H1 (cell line): ENCODE results near the gene NEK2. TPM values are rescaled to one million over a fixed set of nuclear protein-coding genes. Genes with fewer than 3 reads are reported as not detected.

Experiments used
- FOSL1 ChIP-seq: IDR thresholded peaks from 2 replicates; pipeline ENCODE4 v1.6.1; 2011; ENCODE audit warnings: mild to moderate bottlenecking, low read depth, low read length, moderate library complexity; ENCODE audit not compliant: insufficient read depth
- GTF2F1 ChIP-seq: IDR thresholded peaks from 2 replicates; pipeline ENCODE4 v1.6.1; 2012; ENCODE audit warnings: low read depth, low read length, improper control_type of control experiment, borderline replicate concordance
- JUND ChIP-seq: IDR thresholded peaks from 2 replicates; pipeline ENCODE4 v1.6.1; 2011; ENCODE audit warnings: mild to moderate bottlenecking, improper control_type of control experiment, low read length
- MAFK ChIP-seq: IDR thresholded peaks from 2 replicates; pipeline ENCODE4 v1.6.1; 2012; ENCODE audit warnings: low read depth, mild to moderate bottlenecking, improper control_type of control experiment, low read length
- RXRA ChIP-seq: IDR thresholded peaks from 2 replicates; pipeline ENCODE4 v1.6.1; 2011; ENCODE audit warnings: low read depth, mild to moderate bottlenecking, low read length, moderate library complexity; ENCODE audit not compliant: insufficient read depth
- SIRT6 ChIP-seq: IDR thresholded peaks from one replicate; pipeline ENCODE4 v1.7.1; 2012; ENCODE audit warnings: low read length, inconsistent platforms
- SIX5 ChIP-seq: IDR thresholded peaks from 2 replicates; pipeline ENCODE4 v1.6.1; 2011; ENCODE audit warnings: mild to moderate bottlenecking, low read depth, low read length
- polyA plus RNA-seq, 7 experiments: library from polyadenylated mRNA; depleted of rRNA in 3 of 7; stranded (reverse) in 5 of 7; unstranded in 2 of 7; fragments of >200 nt in 5 of 7; fragments of 200-250 nt in 2 of 7; gene quantifications; 1 replicate in 5 of 7; 2 replicates in 1 of 7; 4 replicates in 1 of 7; pipeline versions ENCODE4 v1.2.1 to v1.2.3, GENCODE V29; 2011 to 2013; ENCODE audit warnings: missing spikeins in 2 of 7, mixed read lengths in 2 of 7
- total RNA-seq: library from RNA; stranded (reverse); fragmentation: NEBNext Ultra II Directional; extraction: Animal tissue kit (Norgen Biotek cat#: 25700); gene quantifications from 2 replicates; pipeline ENCODE4 v1.2.1, GENCODE V29; 2021
- TF ChIP-seq, protein P1 (sequence below): fragments of 300-600 bp; sonication (generic); IDR thresholded peaks from 2 replicates; pipeline ENCODE4 v1.7.1; 2012; ENCODE audit warnings: low read length, moderate library complexity, mild to moderate bottlenecking, inconsistent platforms; ENCODE audit not compliant: insufficient replicate concordance
- TF ChIP-seq, protein P2 (sequence below): IDR thresholded peaks from 2 replicates; pipeline ENCODE4 v1.6.1; 2011; ENCODE audit warnings: low read length, improper control_type of control experiment

The NEK2 gene
- total and polyA plus RNA-seq, 2 of the 8 experiments (the other 6 are each of a cell fraction or from before 2014, with no cell fraction given) = 8.4 to 22.9 TPM

DNA sequence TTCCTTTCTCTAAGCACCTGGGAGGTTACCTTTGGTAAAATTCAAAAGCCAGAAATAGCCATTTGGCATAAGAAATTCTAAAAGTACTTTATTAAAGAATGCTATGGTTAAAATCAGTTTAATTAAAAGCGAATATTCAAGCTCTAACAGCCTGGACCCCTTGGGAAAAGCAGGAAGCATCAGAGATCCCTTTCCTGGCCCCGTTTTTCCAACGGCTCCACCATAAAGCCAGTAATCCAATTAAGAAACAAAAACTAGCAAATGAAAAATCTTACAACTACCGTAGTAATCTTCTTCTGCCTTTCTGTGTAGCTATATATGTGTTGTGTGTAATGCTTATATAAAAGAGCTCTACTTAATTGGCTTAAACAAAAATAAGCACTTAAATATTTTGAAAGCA is 33.5 kb upstream of the NEK2 start (continued):
- TF ChIP-seq, protein P1, sequence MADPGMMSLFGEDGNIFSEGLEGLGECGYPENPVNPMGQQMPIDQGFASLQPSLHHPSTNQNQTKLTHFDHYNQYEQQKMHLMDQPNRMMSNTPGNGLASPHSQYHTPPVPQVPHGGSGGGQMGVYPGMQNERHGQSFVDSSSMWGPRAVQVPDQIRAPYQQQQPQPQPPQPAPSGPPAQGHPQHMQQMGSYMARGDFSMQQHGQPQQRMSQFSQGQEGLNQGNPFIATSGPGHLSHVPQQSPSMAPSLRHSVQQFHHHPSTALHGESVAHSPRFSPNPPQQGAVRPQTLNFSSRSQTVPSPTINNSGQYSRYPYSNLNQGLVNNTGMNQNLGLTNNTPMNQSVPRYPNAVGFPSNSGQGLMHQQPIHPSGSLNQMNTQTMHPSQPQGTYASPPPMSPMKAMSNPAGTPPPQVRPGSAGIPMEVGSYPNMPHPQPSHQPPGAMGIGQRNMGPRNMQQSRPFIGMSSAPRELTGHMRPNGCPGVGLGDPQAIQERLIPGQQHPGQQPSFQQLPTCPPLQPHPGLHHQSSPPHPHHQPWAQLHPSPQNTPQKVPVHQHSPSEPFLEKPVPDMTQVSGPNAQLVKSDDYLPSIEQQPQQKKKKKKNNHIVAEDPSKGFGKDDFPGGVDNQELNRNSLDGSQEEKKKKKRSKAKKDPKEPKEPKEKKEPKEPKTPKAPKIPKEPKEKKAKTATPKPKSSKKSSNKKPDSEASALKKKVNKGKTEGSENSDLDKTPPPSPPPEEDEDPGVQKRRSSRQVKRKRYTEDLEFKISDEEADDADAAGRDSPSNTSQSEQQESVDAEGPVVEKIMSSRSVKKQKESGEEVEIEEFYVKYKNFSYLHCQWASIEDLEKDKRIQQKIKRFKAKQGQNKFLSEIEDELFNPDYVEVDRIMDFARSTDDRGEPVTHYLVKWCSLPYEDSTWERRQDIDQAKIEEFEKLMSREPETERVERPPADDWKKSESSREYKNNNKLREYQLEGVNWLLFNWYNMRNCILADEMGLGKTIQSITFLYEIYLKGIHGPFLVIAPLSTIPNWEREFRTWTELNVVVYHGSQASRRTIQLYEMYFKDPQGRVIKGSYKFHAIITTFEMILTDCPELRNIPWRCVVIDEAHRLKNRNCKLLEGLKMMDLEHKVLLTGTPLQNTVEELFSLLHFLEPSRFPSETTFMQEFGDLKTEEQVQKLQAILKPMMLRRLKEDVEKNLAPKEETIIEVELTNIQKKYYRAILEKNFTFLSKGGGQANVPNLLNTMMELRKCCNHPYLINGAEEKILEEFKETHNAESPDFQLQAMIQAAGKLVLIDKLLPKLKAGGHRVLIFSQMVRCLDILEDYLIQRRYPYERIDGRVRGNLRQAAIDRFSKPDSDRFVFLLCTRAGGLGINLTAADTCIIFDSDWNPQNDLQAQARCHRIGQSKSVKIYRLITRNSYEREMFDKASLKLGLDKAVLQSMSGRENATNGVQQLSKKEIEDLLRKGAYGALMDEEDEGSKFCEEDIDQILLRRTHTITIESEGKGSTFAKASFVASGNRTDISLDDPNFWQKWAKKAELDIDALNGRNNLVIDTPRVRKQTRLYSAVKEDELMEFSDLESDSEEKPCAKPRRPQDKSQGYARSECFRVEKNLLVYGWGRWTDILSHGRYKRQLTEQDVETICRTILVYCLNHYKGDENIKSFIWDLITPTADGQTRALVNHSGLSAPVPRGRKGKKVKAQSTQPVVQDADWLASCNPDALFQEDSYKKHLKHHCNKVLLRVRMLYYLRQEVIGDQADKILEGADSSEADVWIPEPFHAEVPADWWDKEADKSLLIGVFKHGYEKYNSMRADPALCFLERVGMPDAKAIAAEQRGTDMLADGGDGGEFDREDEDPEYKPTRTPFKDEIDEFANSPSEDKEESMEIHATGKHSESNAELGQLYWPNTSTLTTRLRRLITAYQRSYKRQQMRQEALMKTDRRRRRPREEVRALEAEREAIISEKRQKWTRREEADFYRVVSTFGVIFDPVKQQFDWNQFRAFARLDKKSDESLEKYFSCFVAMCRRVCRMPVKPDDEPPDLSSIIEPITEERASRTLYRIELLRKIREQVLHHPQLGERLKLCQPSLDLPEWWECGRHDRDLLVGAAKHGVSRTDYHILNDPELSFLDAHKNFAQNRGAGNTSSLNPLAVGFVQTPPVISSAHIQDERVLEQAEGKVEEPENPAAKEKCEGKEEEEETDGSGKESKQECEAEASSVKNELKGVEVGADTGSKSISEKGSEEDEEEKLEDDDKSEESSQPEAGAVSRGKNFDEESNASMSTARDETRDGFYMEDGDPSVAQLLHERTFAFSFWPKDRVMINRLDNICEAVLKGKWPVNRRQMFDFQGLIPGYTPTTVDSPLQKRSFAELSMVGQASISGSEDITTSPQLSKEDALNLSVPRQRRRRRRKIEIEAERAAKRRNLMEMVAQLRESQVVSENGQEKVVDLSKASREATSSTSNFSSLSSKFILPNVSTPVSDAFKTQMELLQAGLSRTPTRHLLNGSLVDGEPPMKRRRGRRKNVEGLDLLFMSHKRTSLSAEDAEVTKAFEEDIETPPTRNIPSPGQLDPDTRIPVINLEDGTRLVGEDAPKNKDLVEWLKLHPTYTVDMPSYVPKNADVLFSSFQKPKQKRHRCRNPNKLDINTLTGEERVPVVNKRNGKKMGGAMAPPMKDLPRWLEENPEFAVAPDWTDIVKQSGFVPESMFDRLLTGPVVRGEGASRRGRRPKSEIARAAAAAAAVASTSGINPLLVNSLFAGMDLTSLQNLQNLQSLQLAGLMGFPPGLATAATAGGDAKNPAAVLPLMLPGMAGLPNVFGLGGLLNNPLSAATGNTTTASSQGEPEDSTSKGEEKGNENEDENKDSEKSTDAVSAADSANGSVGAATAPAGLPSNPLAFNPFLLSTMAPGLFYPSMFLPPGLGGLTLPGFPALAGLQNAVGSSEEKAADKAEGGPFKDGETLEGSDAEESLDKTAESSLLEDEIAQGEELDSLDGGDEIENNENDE = no peak
- TF ChIP-seq RXRA = no peak
- TF ChIP-seq SIX5 = no peak
- no peak for TF ChIP-seq GTF2F1
- TF ChIP-seq FOSL1 = no peak
- no peak for TF ChIP-seq JUND
- TF ChIP-seq SIRT6 = no peak
- no peak for TF ChIP-seq MAFK
- TF ChIP-seq, protein P2, sequence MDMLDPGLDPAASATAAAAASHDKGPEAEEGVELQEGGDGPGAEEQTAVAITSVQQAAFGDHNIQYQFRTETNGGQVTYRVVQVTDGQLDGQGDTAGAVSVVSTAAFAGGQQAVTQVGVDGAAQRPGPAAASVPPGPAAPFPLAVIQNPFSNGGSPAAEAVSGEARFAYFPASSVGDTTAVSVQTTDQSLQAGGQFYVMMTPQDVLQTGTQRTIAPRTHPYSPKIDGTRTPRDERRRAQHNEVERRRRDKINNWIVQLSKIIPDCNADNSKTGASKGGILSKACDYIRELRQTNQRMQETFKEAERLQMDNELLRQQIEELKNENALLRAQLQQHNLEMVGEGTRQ = no peak
